Loucy (cell line): ENCODE data around the gene APBA3.

Experiments used
- H2AFZ ChIP-seq: fragments of 200-600 bp; sonication (generic); 2 replicates; pipeline ENCODE4 v1.6.0; 2016; ENCODE audit warnings: antibody characterized with exemption, mild to moderate bottlenecking, low read length, moderate library complexity
- H3F3A ChIP-seq: fragments of 200-600 bp; 2 replicates; pipeline ENCODE4 v1.6.0; 2016; ENCODE audit warnings: antibody characterized with exemption, low read depth, mild to moderate bottlenecking
- H3K27me3 ChIP-seq: fragments of 200-600 bp; sonication (generic); 2 replicates; pipeline ENCODE4 v1.6.1; 2014; ENCODE audit warnings: low read length, mild to moderate bottlenecking; ENCODE audit not compliant: insufficient read depth, poor library complexity, severe bottlenecking
- H3K36me3 ChIP-seq: fragments of 200-600 bp; sonication (generic); 2 replicates; pipeline ENCODE4 v1.6.1; 2016; ENCODE audit warnings: low read length; ENCODE audit not compliant: insufficient read depth
- H3K4me1 ChIP-seq: fragments of 200-600 bp; sonication (generic); 2 replicates; pipeline ENCODE4 v1.5.1; 2014; ENCODE audit warnings: low read length, mild to moderate bottlenecking; ENCODE audit not compliant: insufficient read depth, poor library complexity, severe bottlenecking
- H3K4me2 ChIP-seq: fragments of 200-600 bp; sonication (generic); 2 replicates; pipeline ENCODE4 v1.6.0; 2014; ENCODE audit warnings: antibody characterized with exemption, low read length, low read depth, mild to moderate bottlenecking; ENCODE audit not compliant: poor library complexity, severe bottlenecking
- H3K4me3 ChIP-seq: fragments of 200-600 bp; sonication (generic); 2 replicates; pipeline ENCODE4 v1.5.1; 2014; ENCODE audit warnings: low read length, mild to moderate bottlenecking, mixed read lengths; ENCODE audit not compliant: poor library complexity, severe bottlenecking
- H3K79me2 ChIP-seq: fragments of 200-600 bp; sonication (generic); 2 replicates; pipeline ENCODE4 v1.6.1; 2014; ENCODE audit warnings: low read length; ENCODE audit not compliant: insufficient read depth
- H3K9ac ChIP-seq: fragments of 200-600 bp; sonication (generic); 2 replicates; pipeline ENCODE4 v1.6.0; 2014; ENCODE audit warnings: mild to moderate bottlenecking, low read depth, low read length, moderate library complexity; ENCODE audit not compliant: poor library complexity, severe bottlenecking
- H3K9me2 ChIP-seq: fragments of 200-600 bp; sonication (generic); replicated peaks from 2 replicates; pipeline ENCODE4 v1.6.1; 2016; ENCODE audit warnings: low read depth, low read length, mixed read lengths
- H3K9me3 ChIP-seq: fragments of 200-600 bp; sonication (generic); 2 replicates; pipeline ENCODE4 v1.6.1; 2014; ENCODE audit warnings: mild to moderate bottlenecking, antibody characterized with exemption, low read length, low read depth; ENCODE audit not compliant: insufficient read depth
- H4K20me1 ChIP-seq: fragments of 200-600 bp; sonication (generic); 2 replicates; pipeline ENCODE4 v1.6.0; 2014; ENCODE audit warnings: antibody characterized with exemption, low read length, mild to moderate bottlenecking; ENCODE audit not compliant: insufficient read depth, poor library complexity, severe bottlenecking
- CTCF ChIP-seq: fragments of 200-600 bp; sonication (generic); conservative IDR thresholded peaks from 2 replicates; pipeline ENCODE4 v1.5.1; 2014; ENCODE audit warnings: mild to moderate bottlenecking, antibody characterized with exemption, low read length
- EZH2phosphoT487 ChIP-seq: fragments of 200-600 bp; IDR thresholded peaks from 2 replicates; pipeline ENCODE4 v1.6.1; 2018; ENCODE audit warnings: antibody characterized with exemption, mild to moderate bottlenecking, moderate library complexity, borderline replicate concordance

The APBA3 gene

GRCh38 chr19:3798137-3798536, 36.6 kb upstream of the APBA3 start:
- Histone ChIP-seq H3K27me3 (no peaks in the 10 kb centered on the region), H3K79me2 (no peaks in the 10 kb centered on the region), H3K9ac (no peak overlapping the region), H3F3A (no peaks in the 10 kb centered on the region), H3K9me2 (no peaks in the 10 kb centered on the region), H3K4me3 (no peak overlapping the region), H3K4me1 (no peaks in the 10 kb centered on the region), H3K9me3 (peaks cover 4% of the 10 kb centered on the region; the same call in 1 of the 2 replicates), H4K20me1 (no peaks in the 10 kb centered on the region), H2AFZ (no peak overlapping the region), H3K36me3 (no peaks in the 10 kb centered on the region), H3K4me2 (peak overlapping the region; percentile 16)
- TF ChIP-seq EZH2phosphoT487, result no peak
- no peak for TF ChIP-seq CTCF

- H3K27me3 ChIP-seq, result no peaks in the 10 kb centered on the region
- H3K4me3 ChIP-seq, result no peak overlapping the region
- H2AFZ ChIP-seq, result no peak overlapping the region
- no peaks in the 10 kb centered on the region for H3K79me2 ChIP-seq
- H4K20me1 ChIP-seq, result no peaks in the 10 kb centered on the region
- H3K9me3 ChIP-seq, result peaks cover 4% of the 10 kb centered on the region; the same call in 1 of the 2 replicates
- no peak overlapping the region for H3K4me2 ChIP-seq
- no peaks in the 10 kb centered on the region for H3K36me3 ChIP-seq
- no peaks in the 10 kb centered on the region for H3K4me1 ChIP-seq
- H3K9me2 ChIP-seq, result no peaks in the 10 kb centered on the region
- TF ChIP-seq CTCF (no peak), EZH2phosphoT487 (no peak)
- no peaks in the 10 kb centered on the region for H3F3A ChIP-seq
- no peak overlapping the region for H3K9ac ChIP-seq
These were observed 34.9 kb upstream of the APBA3 start for GRCh38 chr19:3796358-3796757.

- no peak overlapping the region for H2AFZ ChIP-seq
- TF ChIP-seq CTCF (no peak), EZH2phosphoT487 (no peak)
- no peak overlapping the region for H3K4me2 ChIP-seq
- no peaks in the 10 kb centered on the region for H4K20me1 ChIP-seq
- no peak overlapping the region for H3K4me3 ChIP-seq
- no peaks in the 10 kb centered on the region for H3F3A ChIP-seq
- H3K9me3 ChIP-seq, result peaks cover 4% of the 10 kb centered on the region; the same call in 1 of the 2 replicates
- H3K9ac ChIP-seq, result no peak overlapping the region
- no peaks in the 10 kb centered on the region for H3K79me2 ChIP-seq
- no peaks in the 10 kb centered on the region for H3K36me3 ChIP-seq
- no peaks in the 10 kb centered on the region for H3K27me3 ChIP-seq
- no peaks in the 10 kb centered on the region for H3K9me2 ChIP-seq
- H3K4me1 ChIP-seq, result no peaks in the 10 kb centered on the region
These were observed 32.3 kb upstream of the APBA3 start for GRCh38 chr19:3793799-3794198.
